ENCODE results near the gene TM6SF1.

GRCh38 chr15:83118968-83119367 is 11.5 kb downstream of the TM6SF1 start:
- TF ChIP-seq TARDBP (IDR thresholded peaks at IDR 0.05): no peak
- TF ChIP-seq L3MBTL2 (conservative IDR thresholded peaks at IDR 0.05): no peak
- TF ChIP-seq LEF1 (IDR thresholded peaks at IDR 0.05; ENCODE audit: borderline replicate concordance): no peak
- no peak for TF ChIP-seq NFRKB (IDR thresholded peaks at IDR 0.05)
- no peak for TF ChIP-seq SUZ12 (IDR thresholded peaks at IDR 0.05)
- no peak for TF ChIP-seq SP1 (IDR thresholded peaks at IDR 0.05)
- TF ChIP-seq ZNF384 (IDR thresholded peaks at IDR 0.05): no peak
- TF ChIP-seq FOXM1 (IDR thresholded peaks at IDR 0.05; ENCODE audit: borderline replicate concordance): no peak
- no peak for TF ChIP-seq CTBP1 (IDR thresholded peaks at IDR 0.05; ENCODE audit: borderline replicate concordance)
- no peak for TF ChIP-seq FOXK2 (IDR thresholded peaks at IDR 0.05)
- no peak for TF ChIP-seq HDGF (IDR thresholded peaks at IDR 0.05; ENCODE audit: borderline replicate concordance)

Measured in HEK293T (cell line).